HepG2 (cell line): ENCODE results near the gene IL17RC. TPM values are rescaled to one million over a fixed set of nuclear protein-coding genes. Genes with fewer than 3 reads are reported as not detected.

Experiments
- polyA plus RNA-seq, 8 experiments: library from polyadenylated mRNA; depleted of rRNA in 3 of 8; stranded (reverse) in 7 of 8; unstranded in 1 of 8; fragments of >200 nt; fragmentation: Illumina TruSeq in 4 of 8; extraction: Trizol in 4 of 8; gene quantifications; 2 replicates each; pipeline versions ENCODE4 v1.2.1 to v1.2.3, GENCODE V29; 2011 to 2016; ENCODE audit warnings: low read depth in 4 of 8, missing spikeins in 1 of 8, mixed read lengths in 1 of 8; ENCODE audit not compliant: insufficient read depth in 1 of 8
- small RNA-seq, 3 experiments: library from RNA; depleted of rRNA; stranded (forward); fragments of <200 nt; gene quantifications; one replicate each; pipeline ENCODE3, GENCODE V24; 2012; ENCODE audit warnings: low read depth in 2 of 3, low replicate concordance in 1 of 3; ENCODE audit not compliant: insufficient read length in 3 of 3, insufficient read depth in 2 of 3
- total RNA-seq, 5 experiments: library from RNA; depleted of rRNA; stranded (reverse); fragments of >200 nt; fragmentation: Illumina TruSeq; extraction: Trizol; gene quantifications; 2 replicates each; pipeline ENCODE4 v1.2.3, GENCODE V29; 2016; ENCODE audit warnings: low read depth in 1 of 5

The IL17RC gene
- total and polyA plus RNA-seq, 2 of the 13 experiments (the other 11 are each of a cell fraction or from before 2014, with no cell fraction given): 20.7 to 24.0 TPM

Small RNA genes within 50 kb of the gene (small RNA-seq; reads per million reads assigned to genes)
- 0 reads per million in 3 experiments for gene RNU6-882P

Other genes starting within 250 kb of the IL17RC start
- not detected in 2 replicates for gene CPNE9, start 213.3 kb upstream of the IL17RC start, total RNA-seq (2016; rRNA removed; fragmentation: Illumina TruSeq; extraction: Trizol)
- 0.14 and 0.20 TPM in 2 replicates for gene CPNE9, start 213.3 kb upstream of the IL17RC start, polyA plus RNA-seq (2011; rRNA removed)
- 7.5 and 10.0 TPM in 2 replicates for gene BRPF1, start 185.4 kb upstream of the IL17RC start, total RNA-seq (2016; rRNA removed; fragmentation: Illumina TruSeq; extraction: Trizol)
- gene BRPF1, start 185.4 kb upstream of the IL17RC start, polyA plus RNA-seq (2011; rRNA removed): 7.3 and 7.4 TPM in 2 replicates
- 23.8 and 28.7 TPM in 2 replicates for gene OGG1, start 167.1 kb upstream of the IL17RC start, total RNA-seq (2016; rRNA removed; fragmentation: Illumina TruSeq; extraction: Trizol)
- 33.2 and 38.9 TPM in 2 replicates for gene OGG1, start 167.1 kb upstream of the IL17RC start, polyA plus RNA-seq (2011; rRNA removed)
- 51.8 and 53.3 TPM in 2 replicates for gene CAMK1, start 147.2 kb upstream of the IL17RC start, total RNA-seq (2016; rRNA removed; fragmentation: Illumina TruSeq; extraction: Trizol)
- gene CAMK1, start 147.2 kb upstream of the IL17RC start, polyA plus RNA-seq (2011; rRNA removed): 26.4 and 27.7 TPM in 2 replicates
- 37.1 and 43.3 TPM in 2 replicates for gene TADA3, start 124.6 kb upstream of the IL17RC start, total RNA-seq (2016; rRNA removed; fragmentation: Illumina TruSeq; extraction: Trizol)
- 32.1 and 34.4 TPM in 2 replicates for gene TADA3, start 124.6 kb upstream of the IL17RC start, polyA plus RNA-seq (2011; rRNA removed)
- gene ARPC4, start 124.0 kb upstream of the IL17RC start, total RNA-seq (2016; rRNA removed; fragmentation: Illumina TruSeq; extraction: Trizol): 73.9 and 83.6 TPM in 2 replicates
- 27.2 and 30.1 TPM in 2 replicates for gene ARPC4, start 124.0 kb upstream of the IL17RC start, polyA plus RNA-seq (2011; rRNA removed)
- gene TTLL3, start 106.8 kb upstream of the IL17RC start, total RNA-seq (2016; rRNA removed; fragmentation: Illumina TruSeq; extraction: Trizol): 1.9 and 9.5 TPM in 2 replicates
- 51.2 and 59.3 TPM in 2 replicates for gene TTLL3, start 106.8 kb upstream of the IL17RC start, polyA plus RNA-seq (2011; rRNA removed)
- gene RPUSD3, start 73.1 kb upstream of the IL17RC start, total RNA-seq (2016; rRNA removed; fragmentation: Illumina TruSeq; extraction: Trizol): 30.3 and 32.1 TPM in 2 replicates
- gene RPUSD3, start 73.1 kb upstream of the IL17RC start, polyA plus RNA-seq (2011; rRNA removed): 48.7 and 55.5 TPM in 2 replicates
- gene CIDEC, start 36.8 kb upstream of the IL17RC start, total RNA-seq (2016; rRNA removed; fragmentation: Illumina TruSeq; extraction: Trizol): 2.5 and 2.8 TPM in 2 replicates
- 10.4 and 19.6 TPM in 2 replicates for gene CIDEC, start 36.8 kb upstream of the IL17RC start, polyA plus RNA-seq (2011; rRNA removed)
- 40.9 and 50.9 TPM in 2 replicates for gene JAGN1, start 26.5 kb upstream of the IL17RC start, total RNA-seq (2016; rRNA removed; fragmentation: Illumina TruSeq; extraction: Trizol)
- 49.9 and 59.1 TPM in 2 replicates for gene JAGN1, start 26.5 kb upstream of the IL17RC start, polyA plus RNA-seq (2011; rRNA removed)
- gene IL17RE, start 14.2 kb upstream of the IL17RC start, total RNA-seq (2016; rRNA removed; fragmentation: Illumina TruSeq; extraction: Trizol): 6.7 and 14.5 TPM in 2 replicates
- gene IL17RE, start 14.2 kb upstream of the IL17RC start, polyA plus RNA-seq (2011; rRNA removed): 24.1 and 36.3 TPM in 2 replicates
- gene CRELD1, start 16.7 kb downstream of the IL17RC start, total RNA-seq (2016; rRNA removed; fragmentation: Illumina TruSeq; extraction: Trizol): 12.0 and 27.1 TPM in 2 replicates
- 61.9 and 75.9 TPM in 2 replicates for gene CRELD1, start 16.7 kb downstream of the IL17RC start, polyA plus RNA-seq (2011; rRNA removed)
- 0.29 and 0.44 TPM in 2 replicates for gene PRRT3, start 35.3 kb downstream of the IL17RC start, total RNA-seq (2016; rRNA removed; fragmentation: Illumina TruSeq; extraction: Trizol)
- gene PRRT3, start 35.3 kb downstream of the IL17RC start, polyA plus RNA-seq (2011; rRNA removed): 0.22 and 0.26 TPM in 2 replicates
- gene EMC3, start 69.7 kb downstream of the IL17RC start, total RNA-seq (2016; rRNA removed; fragmentation: Illumina TruSeq; extraction: Trizol): 40.8 and 66.8 TPM in 2 replicates
- 86.6 and 90.5 TPM in 2 replicates for gene EMC3, start 69.7 kb downstream of the IL17RC start, polyA plus RNA-seq (2011; rRNA removed)
- 42.0 and 51.9 TPM in 2 replicates for gene FANCD2, start 109.3 kb downstream of the IL17RC start, total RNA-seq (2016; rRNA removed; fragmentation: Illumina TruSeq; extraction: Trizol)
- 7.7 and 10.1 TPM in 2 replicates for gene FANCD2, start 109.3 kb downstream of the IL17RC start, polyA plus RNA-seq (2011; rRNA removed)
- gene FANCD2OS, start 191.2 kb downstream of the IL17RC start, total RNA-seq (2016; rRNA removed; fragmentation: Illumina TruSeq; extraction: Trizol): not detected in 2 replicates
- gene FANCD2OS, start 191.2 kb downstream of the IL17RC start, polyA plus RNA-seq (2011; rRNA removed): not detected in 2 replicates
- gene BRK1, start 198.6 kb downstream of the IL17RC start, total RNA-seq (2016; rRNA removed; fragmentation: Illumina TruSeq; extraction: Trizol): 118 and 146 TPM in 2 replicates
- 137 and 155 TPM in 2 replicates for gene BRK1, start 198.6 kb downstream of the IL17RC start, polyA plus RNA-seq (2011; rRNA removed)
- gene VHL, start 224.7 kb downstream of the IL17RC start, total RNA-seq (2016; rRNA removed; fragmentation: Illumina TruSeq; extraction: Trizol): 51.7 and 64.4 TPM in 2 replicates
- gene VHL, start 224.7 kb downstream of the IL17RC start, polyA plus RNA-seq (2011; rRNA removed): 23.5 and 24.2 TPM in 2 replicates
- gene IRAK2, start 247.8 kb downstream of the IL17RC start, total RNA-seq (2016; rRNA removed; fragmentation: Illumina TruSeq; extraction: Trizol): 13.1 and 15.3 TPM in 2 replicates
- 23.3 and 27.9 TPM in 2 replicates for gene IRAK2, start 247.8 kb downstream of the IL17RC start, polyA plus RNA-seq (2011; rRNA removed)